Ovary (tissue), 9 donors: Measurements from ENCODE around the gene TAS2R60. TPM values are rescaled to one million over a fixed set of nuclear protein-coding genes. Genes with fewer than 3 reads are reported as not detected.

Experiments used
- DNase-seq, 5 donors: peaks; one replicate each; pipeline ENCODE4 v3.0.0-alpha.2; 2019 to 2020
- H3K27ac ChIP-seq, 2 donors: fragments of 200-600 bp; one replicate each; pipeline versions ENCODE4 v1.5.1 to v1.8.0; 2019 to 2022
- H3K27me3 ChIP-seq: fragments of 200-600 bp; one replicate; pipeline ENCODE4 v1.8.0; 2022
- H3K36me3 ChIP-seq: fragments of 200-600 bp; sonication (generic); one replicate; pipeline ENCODE4 v1.5.1; 2019
- H3K4me1 ChIP-seq: one replicate; pipeline ENCODE4 v1.8.1; 2013; ENCODE audit warnings: mild to moderate bottlenecking, moderate library complexity; ENCODE audit not compliant: insufficient read depth
- H3K4me3 ChIP-seq: fragments of 200-600 bp; sonication (generic); one replicate; pipeline ENCODE4 v1.5.1; 2017
- H3K9me3 ChIP-seq, 2 donors: fragments of 200-600 bp in 1 of 2; sonication (generic) in 1 of 2; one replicate each; pipeline versions ENCODE4 v1.5.1 to v1.8.1; 2013 to 2019; ENCODE audit warnings: mild to moderate bottlenecking in 1 of 2, moderate library complexity in 1 of 2
- CTCF ChIP-seq, 3 donors: fragments of 450-650 bp in 2 of 3; fragments of 200-600 bp in 1 of 3; IDR thresholded peaks; one replicate each; pipeline versions ENCODE4 v1.5.1 to v1.8.0; 2016 to 2022; ENCODE audit warnings: antibody characterized with exemption in 3 of 3, mild to moderate bottlenecking in 1 of 3
- EP300 ChIP-seq: sonication (generic); formaldehyde crosslinking; IDR thresholded peaks from one replicate; pipeline ENCODE4 v1.6.1; 2017; ENCODE audit warnings: antibody characterized with exemption
- POLR2A ChIP-seq: fragments of 450-650 bp; IDR thresholded peaks from one replicate; pipeline ENCODE4 v1.6.1; 2017; ENCODE audit warnings: antibody characterized with exemption, mild to moderate bottlenecking, moderate library complexity
- WGBS, 3 donors: extraction: QIAGEN DNeasy Blood & Tissue Kit in 1 of 3; methylation state at CpG; one replicate each; pipeline versions ENCODE4 v1.1.5 to v1.1.7; 2013 to 2017; 5-methylcytosine and 5-hydroxymethylcytosine counted together
- intact Hi-C, 4 donors: fragments of 100-400 bp; cut with DNase I; formaldehyde crosslinking; loops; one replicate each; pipeline versions ENCODE4 v1.11.0 to v1.15.1; 2022 to 2023
- polyA plus RNA-seq, 2 donors: library from polyadenylated mRNA; stranded (reverse); fragments of 200-250 nt in 1 of 2; fragments of 350-450 nt in 1 of 2; fragmentation: Illumina TruSeq in 1 of 2; extraction: RNeasy Lipid Tissue Mini Kit (QIAGEN cat#74804) in 1 of 2; gene quantifications; one replicate each; pipeline ENCODE4 v1.2.3, GENCODE V29; 2013 to 2014
- total RNA-seq, 7 donors: library from RNA; depleted of rRNA in 2 of 7; stranded (reverse); fragments of >200 nt in 2 of 7; fragmentation: NEBNext Ultra II Directional in 3 of 7; extraction: Animal tissue kit (Norgen Biotek cat#: 25700) in 3 of 7; gene quantifications; one replicate each; pipeline versions ENCODE4 v1.1.0 to v1.2.4, GENCODE V29; 2016 to 2023
- donor health status: DM: no; HTN: no; CAD: no; lungs with moderate emphysema.
- donor health status: DM: no; HTN: no; CAD: no.
- donor health status: Bipolar disorder and iron deficiency.
- donor health status: DM: yes; HTN: yes; CAD: no.
- donor health status: DM: no; HTN: no; CAD: no.
- donor health status: DM: yes; HTN: yes; CAD: no.

TAS2R60 gene
- total and polyA plus RNA-seq, 9 donors = 0.98 TPM; not detected in 8

DNA sequence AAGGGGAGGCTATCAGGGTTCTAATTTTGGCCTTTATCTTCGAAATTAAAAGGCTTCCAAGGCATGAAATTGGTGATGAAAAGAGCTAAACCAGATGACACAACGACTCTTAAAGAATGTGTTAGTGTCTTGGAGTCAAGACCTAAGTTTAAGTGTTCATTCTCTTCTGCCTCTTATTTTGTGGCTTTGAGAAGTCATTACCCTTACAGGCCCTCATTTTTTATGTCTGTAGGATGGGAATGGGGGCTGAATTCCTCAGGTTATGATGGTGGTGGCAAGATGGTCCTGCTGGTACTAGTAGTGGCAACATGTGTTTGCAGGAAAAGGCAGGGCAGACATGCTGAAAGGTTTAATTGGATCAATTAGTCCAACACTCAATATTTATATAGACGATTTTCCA, 15.4 kb downstream of the TAS2R60 start:
- 72 to 79% (median 74%) methylated on average over 3 of the region's 3 CpGs for WGBS, 3 donors
- Histone ChIP-seq H3K27ac (no peak overlapping the region), H3K4me3 (no peak overlapping the region), H3K27me3 (no peaks in the 10 kb centered on the region), H3K36me3 (no peaks in the 10 kb centered on the region), H3K4me1 (no peaks in the 10 kb centered on the region), H3K9me3 (no peaks in the 10 kb centered on the region)
- no peak for DNase-seq
- intact Hi-C loops = no loop called here
- TF ChIP-seq CTCF (IDR thresholded peaks at IDR 0.05) (no peak), EP300 (no peak), POLR2A (no peak)

- Histone ChIP-seq H3K9me3 (no peaks in the 10 kb centered on the region), H3K27me3 (no peaks in the 10 kb centered on the region), H3K4me3 (no peak overlapping the region), H3K36me3 (no peaks in the 10 kb centered on the region), H3K27ac (no peak overlapping the region), H3K4me1 (no peaks in the 10 kb centered on the region)
- no peak for TF ChIP-seq POLR2A
- no peak for TF ChIP-seq EP300
- no peak for TF ChIP-seq CTCF (IDR thresholded peaks at IDR 0.05)
- intact Hi-C loops = no loop called here
- DNase-seq = no peak
- 86 to 95% (median 88%) methylated on average over 1 of the region's 1 CpG for WGBS, 3 donors
Measured at GRCh38 chr7:143459359-143459758, 16.1 kb downstream of the TAS2R60 start.

GRCh38 chr7:143460271-143460979, 17.2 kb downstream of the TAS2R60 start:
- DNase-seq = no peak
- Histone ChIP-seq H3K27me3 (no peaks in the 10 kb centered on the region), H3K27ac (no peak overlapping the region), H3K4me1 (no peaks in the 10 kb centered on the region), H3K4me3 (no peak overlapping the region), H3K9me3 (no peaks in the 10 kb centered on the region), H3K36me3 (no peaks in the 10 kb centered on the region)
- 61 to 64% (median 63%) methylated on average over 4 of the region's 4 CpGs for WGBS, 3 donors
- intact Hi-C loops = no loop called here
- TF ChIP-seq CTCF (IDR thresholded peaks at IDR 0.05) (no peak), POLR2A (no peak), EP300 (no peak)

- 65 to 89% (median 80%) methylated on average over 3 of the region's 3 CpGs for WGBS, 3 donors
- intact Hi-C loops = no loop called here
- no peaks in the 10 kb centered on the region for H3K4me1 ChIP-seq
- H3K27me3 ChIP-seq = no peaks in the 10 kb centered on the region
- H3K36me3 ChIP-seq = no peaks in the 10 kb centered on the region
- H3K4me3 ChIP-seq = no peak overlapping the region
- no peak overlapping the region for H3K27ac ChIP-seq
- H3K9me3 ChIP-seq = no peaks in the 10 kb centered on the region
- no peak for DNase-seq
- TF ChIP-seq EP300 = no peak
- no peak for TF ChIP-seq POLR2A
- TF ChIP-seq CTCF (IDR thresholded peaks at IDR 0.05) = no peak
Measured at GRCh38 chr7:143462045-143462444, 18.8 kb downstream of the TAS2R60 start.
